Measurements from ENCODE around the gene PLPP2.

- TF ChIP-seq, protein P1, sequence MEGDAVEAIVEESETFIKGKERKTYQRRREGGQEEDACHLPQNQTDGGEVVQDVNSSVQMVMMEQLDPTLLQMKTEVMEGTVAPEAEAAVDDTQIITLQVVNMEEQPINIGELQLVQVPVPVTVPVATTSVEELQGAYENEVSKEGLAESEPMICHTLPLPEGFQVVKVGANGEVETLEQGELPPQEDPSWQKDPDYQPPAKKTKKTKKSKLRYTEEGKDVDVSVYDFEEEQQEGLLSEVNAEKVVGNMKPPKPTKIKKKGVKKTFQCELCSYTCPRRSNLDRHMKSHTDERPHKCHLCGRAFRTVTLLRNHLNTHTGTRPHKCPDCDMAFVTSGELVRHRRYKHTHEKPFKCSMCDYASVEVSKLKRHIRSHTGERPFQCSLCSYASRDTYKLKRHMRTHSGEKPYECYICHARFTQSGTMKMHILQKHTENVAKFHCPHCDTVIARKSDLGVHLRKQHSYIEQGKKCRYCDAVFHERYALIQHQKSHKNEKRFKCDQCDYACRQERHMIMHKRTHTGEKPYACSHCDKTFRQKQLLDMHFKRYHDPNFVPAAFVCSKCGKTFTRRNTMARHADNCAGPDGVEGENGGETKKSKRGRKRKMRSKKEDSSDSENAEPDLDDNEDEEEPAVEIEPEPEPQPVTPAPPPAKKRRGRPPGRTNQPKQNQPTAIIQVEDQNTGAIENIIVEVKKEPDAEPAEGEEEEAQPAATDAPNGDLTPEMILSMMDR (conservative IDR thresholded peaks at IDR 0.05 in 1 of 2, IDR thresholded peaks at IDR 0.05 in 1 of 2; ENCODE audit: extremely low read depth in 1 of 2, insufficient read depth in 1 of 2, low read depth in 1 of 2, low read length in 2 of 2), result no peak
- TF ChIP-seq EZH2 (IDR thresholded peaks at IDR 0.05; ENCODE audit: borderline replicate concordance, low read length), result no peak
Observed at GRCh38 chr19:307111-307531, 15.9 kb upstream of the PLPP2 start.
